ENCODE results near the gene AGFG2. TPM values are rescaled to one million over a fixed set of nuclear protein-coding genes. Genes with fewer than 3 reads are reported as not detected.

Gene AGFG2
- total RNA-seq, 1 donor from 2014 or later = 26.6 TPM

- peaks cover 22% of the 10 kb centered on the region for H3K4me1 ChIP-seq
- H3K9me3 ChIP-seq (replicated peaks) = no peaks in the 10 kb centered on the region
- H3K27ac ChIP-seq (replicated peaks) = no peak overlapping the region
- peak overlapping the region; percentile 57 for H3K4me3 ChIP-seq
- TF ChIP-seq, protein P1, sequence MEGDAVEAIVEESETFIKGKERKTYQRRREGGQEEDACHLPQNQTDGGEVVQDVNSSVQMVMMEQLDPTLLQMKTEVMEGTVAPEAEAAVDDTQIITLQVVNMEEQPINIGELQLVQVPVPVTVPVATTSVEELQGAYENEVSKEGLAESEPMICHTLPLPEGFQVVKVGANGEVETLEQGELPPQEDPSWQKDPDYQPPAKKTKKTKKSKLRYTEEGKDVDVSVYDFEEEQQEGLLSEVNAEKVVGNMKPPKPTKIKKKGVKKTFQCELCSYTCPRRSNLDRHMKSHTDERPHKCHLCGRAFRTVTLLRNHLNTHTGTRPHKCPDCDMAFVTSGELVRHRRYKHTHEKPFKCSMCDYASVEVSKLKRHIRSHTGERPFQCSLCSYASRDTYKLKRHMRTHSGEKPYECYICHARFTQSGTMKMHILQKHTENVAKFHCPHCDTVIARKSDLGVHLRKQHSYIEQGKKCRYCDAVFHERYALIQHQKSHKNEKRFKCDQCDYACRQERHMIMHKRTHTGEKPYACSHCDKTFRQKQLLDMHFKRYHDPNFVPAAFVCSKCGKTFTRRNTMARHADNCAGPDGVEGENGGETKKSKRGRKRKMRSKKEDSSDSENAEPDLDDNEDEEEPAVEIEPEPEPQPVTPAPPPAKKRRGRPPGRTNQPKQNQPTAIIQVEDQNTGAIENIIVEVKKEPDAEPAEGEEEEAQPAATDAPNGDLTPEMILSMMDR (IDR thresholded peaks at IDR 0.05; ENCODE audit: borderline replicate concordance) = peak; percentile 49
- no peaks in the 10 kb centered on the region for H3K27me3 ChIP-seq (ENCODE audit: low read depth)
- intact Hi-C loops (cut with micrococcal nuclease) = no loop called here
- no peak for DNase-seq
- H3K36me3 ChIP-seq = peaks cover 5% of the 10 kb centered on the region
These were observed 30.2 kb downstream of the AGFG2 start for GRCh38 chr7:100568896-100569844.

- no peak overlapping the region for H3K4me3 ChIP-seq
- H3K27me3 ChIP-seq (ENCODE audit: low read depth) = no peaks in the 10 kb centered on the region
- DNase-seq = no peak
- TF ChIP-seq, protein P1 (IDR thresholded peaks at IDR 0.05; ENCODE audit: borderline replicate concordance) = no peak
- no peaks in the 10 kb centered on the region for H3K9me3 ChIP-seq (replicated peaks)
- peaks cover 22% of the 10 kb centered on the region for H3K4me1 ChIP-seq
- no peak overlapping the region for H3K27ac ChIP-seq (replicated peaks)
- intact Hi-C loops (cut with micrococcal nuclease) = no loop called here
- peaks cover 26% of the 10 kb centered on the region for H3K36me3 ChIP-seq
These were observed 32.2 kb downstream of the AGFG2 start for GRCh38 chr7:100570954-100571828.

DNA sequence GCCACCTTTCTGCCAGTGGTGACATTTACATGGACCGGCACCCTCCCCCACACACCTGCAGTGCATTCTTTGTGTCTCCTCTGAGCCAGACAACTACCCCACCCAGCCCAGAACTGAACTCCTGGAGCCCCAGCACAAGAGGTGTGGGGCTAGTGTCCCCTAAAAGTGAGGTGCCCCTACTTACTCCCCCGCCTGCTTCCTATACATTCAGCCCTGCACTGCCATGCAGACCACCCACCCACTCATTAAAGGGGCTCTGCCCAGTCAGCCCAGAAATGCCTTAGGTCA is 32.8 kb downstream of the AGFG2 start:
- TF ChIP-seq, protein P1 (IDR thresholded peaks at IDR 0.05; ENCODE audit: borderline replicate concordance) = no peak
- Histone ChIP-seq H3K27me3 (ENCODE audit: low read depth) (no peaks in the 10 kb centered on the region), H3K9me3 (replicated peaks) (no peaks in the 10 kb centered on the region), H3K4me1 (peaks cover 22% of the 10 kb centered on the region), H3K4me3 (no peak overlapping the region), H3K27ac (replicated peaks) (no peak overlapping the region), H3K36me3 (peaks cover 31% of the 10 kb centered on the region)
- no peak for DNase-seq
- intact Hi-C loops (cut with micrococcal nuclease) = no loop called here

DNA sequence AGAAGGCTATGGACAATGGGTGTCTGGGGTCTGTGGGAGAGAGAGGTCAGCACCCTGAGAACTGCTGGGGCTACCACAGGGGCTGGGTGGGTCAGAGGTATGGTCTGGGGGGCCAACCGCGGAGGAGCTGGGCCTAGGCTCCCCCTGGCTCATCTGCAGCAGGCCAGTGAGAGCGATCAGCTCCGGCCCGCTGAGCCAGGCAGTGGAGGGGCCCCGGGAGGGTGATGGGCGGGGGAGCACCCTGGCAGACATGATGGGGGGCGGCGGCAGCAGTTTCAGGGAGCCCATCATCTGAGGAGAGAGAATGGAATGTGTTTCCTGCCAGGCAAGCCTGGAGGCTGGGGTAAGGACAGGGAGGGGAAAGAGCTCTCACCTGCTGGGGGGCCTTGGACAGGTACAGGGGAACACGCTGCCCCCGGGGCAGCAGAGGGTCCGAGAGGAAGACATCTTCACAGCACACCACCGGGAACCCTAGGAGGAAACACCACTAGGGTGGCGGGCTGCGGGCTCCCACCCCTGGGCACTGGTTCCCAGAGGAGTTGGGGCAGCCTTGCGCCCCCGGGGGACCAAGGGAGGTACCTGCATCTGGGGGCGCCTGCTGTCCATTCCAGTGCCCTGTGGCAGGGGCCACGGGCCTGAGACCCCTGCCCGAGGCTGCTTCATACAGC is 33.4 kb downstream of the AGFG2 start:
- intact Hi-C loops (cut with micrococcal nuclease) = no loop called here
- TF ChIP-seq, protein P1 (IDR thresholded peaks at IDR 0.05; ENCODE audit: borderline replicate concordance) = no peak
- H3K27ac ChIP-seq (replicated peaks) = no peak overlapping the region
- H3K27me3 ChIP-seq (ENCODE audit: low read depth) = no peaks in the 10 kb centered on the region
- H3K4me3 ChIP-seq = no peak overlapping the region
- no peak for DNase-seq
- peaks cover 22% of the 10 kb centered on the region for H3K4me1 ChIP-seq
- H3K9me3 ChIP-seq (replicated peaks) = no peaks in the 10 kb centered on the region
- H3K36me3 ChIP-seq = peaks cover 38% of the 10 kb centered on the region

- peaks cover 22% of the 10 kb centered on the region for H3K4me1 ChIP-seq
- DNase-seq = no peak
- peaks cover 45% of the 10 kb centered on the region for H3K36me3 ChIP-seq
- intact Hi-C loops (cut with micrococcal nuclease) = no loop called here
- TF ChIP-seq, protein P1 (IDR thresholded peaks at IDR 0.05; ENCODE audit: borderline replicate concordance) = no peak
- no peak overlapping the region for H3K4me3 ChIP-seq
- H3K27me3 ChIP-seq (ENCODE audit: low read depth) = no peaks in the 10 kb centered on the region
- H3K9me3 ChIP-seq (replicated peaks) = no peaks in the 10 kb centered on the region
- no peak overlapping the region for H3K27ac ChIP-seq (replicated peaks)
These were observed 34.1 kb downstream of the AGFG2 start for GRCh38 chr7:100572949-100573675.
